Thyroid gland (tissue), 4 donors: ENCODE results near the gene WNT7B.

Experiments
- POLR2A ChIP-seq, 2 donors: fragments of 450-650 bp; IDR thresholded peaks; one replicate each; pipeline ENCODE4 v1.6.1; 2017; ENCODE audit warnings: antibody characterized with exemption in 2 of 2, mild to moderate bottlenecking in 2 of 2, moderate library complexity in 1 of 2
- TF ChIP-seq, protein P1 (sequence below), 6 experiments: fragments of 200-600 bp in 3 of 6; fragments of 450-650 bp in 3 of 6; sonication (generic) in 3 of 6; IDR thresholded peaks; one replicate each; pipeline ENCODE4 v1.5.1; 2016 to 2019; ENCODE audit warnings: antibody characterized with exemption in 6 of 6, mild to moderate bottlenecking in 2 of 6, inconsistent platforms in 1 of 6, moderate library complexity in 1 of 6

DNA sequence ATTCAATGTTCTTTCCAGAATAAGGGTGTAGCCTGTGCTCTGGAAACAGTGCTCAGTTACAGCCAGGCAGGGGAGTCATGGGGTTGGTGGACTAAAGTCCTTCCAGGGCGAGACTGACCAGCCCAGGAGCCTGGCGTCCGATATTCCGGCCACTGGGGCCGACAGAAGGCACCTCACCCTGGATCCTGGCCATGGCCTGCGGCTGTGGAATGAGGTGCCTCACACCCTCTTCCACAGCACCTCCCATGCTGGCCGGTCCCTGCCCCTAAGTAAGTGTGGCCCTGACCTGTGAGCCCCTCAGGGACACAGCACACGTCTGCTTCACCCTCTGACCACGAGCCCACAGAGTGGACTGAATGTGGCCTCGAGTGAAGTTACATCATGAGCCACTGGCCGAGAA lies 50.5 kb downstream of the WNT7B start:
- TF ChIP-seq, protein P1, sequence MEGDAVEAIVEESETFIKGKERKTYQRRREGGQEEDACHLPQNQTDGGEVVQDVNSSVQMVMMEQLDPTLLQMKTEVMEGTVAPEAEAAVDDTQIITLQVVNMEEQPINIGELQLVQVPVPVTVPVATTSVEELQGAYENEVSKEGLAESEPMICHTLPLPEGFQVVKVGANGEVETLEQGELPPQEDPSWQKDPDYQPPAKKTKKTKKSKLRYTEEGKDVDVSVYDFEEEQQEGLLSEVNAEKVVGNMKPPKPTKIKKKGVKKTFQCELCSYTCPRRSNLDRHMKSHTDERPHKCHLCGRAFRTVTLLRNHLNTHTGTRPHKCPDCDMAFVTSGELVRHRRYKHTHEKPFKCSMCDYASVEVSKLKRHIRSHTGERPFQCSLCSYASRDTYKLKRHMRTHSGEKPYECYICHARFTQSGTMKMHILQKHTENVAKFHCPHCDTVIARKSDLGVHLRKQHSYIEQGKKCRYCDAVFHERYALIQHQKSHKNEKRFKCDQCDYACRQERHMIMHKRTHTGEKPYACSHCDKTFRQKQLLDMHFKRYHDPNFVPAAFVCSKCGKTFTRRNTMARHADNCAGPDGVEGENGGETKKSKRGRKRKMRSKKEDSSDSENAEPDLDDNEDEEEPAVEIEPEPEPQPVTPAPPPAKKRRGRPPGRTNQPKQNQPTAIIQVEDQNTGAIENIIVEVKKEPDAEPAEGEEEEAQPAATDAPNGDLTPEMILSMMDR (IDR thresholded peaks at IDR 0.05) = no peak
- no peak for TF ChIP-seq POLR2A (IDR thresholded peaks at IDR 0.05)
